NCI-H2107 treated with DMSO at 0.1 percent for 48 hours (cell line): ENCODE measurements around the gene TMA16.

ENCODE experiments used
- DNase-seq: peaks from one replicate; lab custom pipeline; 2025; ENCODE audit not compliant: unreplicated experiment; lab: John Stamatoyannopoulos, UW

The TMA16 gene

GRCh38 chr4:163558539-163559044 is 64.1 kb downstream of the TMA16 start:
- DNase-seq, result no peak

GRCh38 chr4:163562496-163562895 is 68.0 kb downstream of the TMA16 start:
- DNase-seq, result no peak

GRCh38 chr4:163563592-163563991 is 69.1 kb downstream of the TMA16 start:
- no peak for DNase-seq

- DNase-seq, result no peak
Measured at GRCh38 chr4:163564221-163564720, 69.8 kb downstream of the TMA16 start.

GRCh38 chr4:163565226-163566135 is 71.0 kb downstream of the TMA16 start:
- DNase-seq, result no peak

- DNase-seq, result no peak
Measured at GRCh38 chr4:163566257-163566796, 71.8 kb downstream of the TMA16 start.

GRCh38 chr4:163568843-163569242 is 74.4 kb downstream of the TMA16 start:
- no peak for DNase-seq
